Right renal cortex interstitium (tissue), 3 donors: ENCODE measurements around the gene ZBTB3. TPM values are rescaled to one million over a fixed set of nuclear protein-coding genes. Genes with fewer than 3 reads are reported as not detected.
"Not testable (repeated sequence)": the region's sequence is repeated elsewhere in the genome, so short reads cannot be mapped to it uniquely, and the experiment has no call there.

Experiments used
- DNase-seq, 3 donors: peaks; one replicate each; pipeline ENCODE4 v3.0.0-alpha.2; 2013; ENCODE audit warnings: low read depth in 3 of 3, low spot score in 2 of 3
- polyA plus RNA-seq, 3 donors: library from polyadenylated mRNA; unstranded; fragments of 120-200 nt; gene quantifications; one replicate each; pipeline ENCODE4 v1.2.1, GENCODE V29; 2013; ENCODE audit not compliant: insufficient read length in 3 of 3

ZBTB3 gene
- polyA plus RNA-seq, 3 donors = 6.8 to 9.1 (median 7.0) TPM

GRCh38 chr11:62716816-62717215 lies 37.1 kb downstream of the ZBTB3 start:
- DNase-seq = no peak

DNA sequence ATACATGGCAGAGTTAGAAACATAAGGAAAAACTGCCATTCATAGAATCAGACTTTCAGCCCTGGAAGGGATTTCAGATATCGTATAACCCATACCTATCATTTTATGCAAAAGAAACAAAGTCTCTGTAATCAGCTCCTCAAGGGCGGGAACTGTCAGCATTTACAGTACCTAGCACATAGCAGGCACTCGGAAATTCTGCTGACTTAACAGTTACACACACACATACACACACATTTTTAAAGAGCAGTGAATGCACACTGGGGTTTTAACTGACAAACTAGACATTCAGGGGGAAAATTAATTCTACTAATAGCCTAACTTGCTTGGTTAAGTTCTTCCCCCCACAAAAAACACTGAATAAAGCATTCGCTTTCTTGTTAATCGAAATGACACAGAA lies 37.8 kb downstream of the ZBTB3 start:
- no peak for DNase-seq

GRCh38 chr11:62715150-62716130 lies 38.5 kb downstream of the ZBTB3 start:
- DNase-seq = no peak

DNA sequence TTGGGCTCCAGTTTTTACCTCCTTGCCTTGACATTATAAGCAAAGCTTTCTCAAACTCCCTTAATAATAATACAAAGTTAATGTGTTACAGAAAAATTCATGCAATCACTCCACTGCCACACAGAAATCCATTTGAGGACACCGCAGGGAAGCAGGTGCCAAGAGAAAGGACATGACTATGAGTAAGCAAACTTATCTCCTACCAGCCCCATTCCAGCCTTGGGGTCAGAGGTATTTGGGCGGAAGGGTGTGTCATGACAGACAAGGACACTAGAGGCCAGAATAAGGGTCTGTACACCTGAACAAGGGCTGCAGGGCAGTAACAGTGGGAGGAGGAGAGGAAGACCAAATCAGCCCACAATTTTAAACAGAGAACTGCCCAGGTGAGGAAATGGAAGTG lies 40.6 kb downstream of the ZBTB3 start:
- DNase-seq = no peak

DNA sequence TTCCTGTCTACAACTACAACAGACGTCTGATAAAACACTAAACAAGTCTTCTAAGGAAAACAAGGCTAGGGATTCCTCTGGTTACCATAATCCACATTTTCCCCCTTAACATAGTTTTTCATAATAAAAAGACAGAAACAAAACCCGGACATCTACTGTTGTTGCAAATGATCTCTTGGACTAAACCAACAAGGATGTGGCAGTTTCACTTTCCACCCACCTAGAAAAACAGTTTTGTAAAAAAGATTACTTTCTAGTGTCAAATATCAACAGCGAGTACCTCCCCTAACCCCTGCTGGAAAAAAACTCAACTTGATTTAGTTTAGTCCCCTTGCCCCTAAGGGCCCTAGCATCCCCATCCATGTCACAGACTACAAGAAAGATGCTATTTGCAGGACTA lies 41.1 kb downstream of the ZBTB3 start:
- no peak for DNase-seq

GRCh38 chr11:62712276-62712812 lies 41.6 kb downstream of the ZBTB3 start:
- DNase-seq = no peak

DNA sequence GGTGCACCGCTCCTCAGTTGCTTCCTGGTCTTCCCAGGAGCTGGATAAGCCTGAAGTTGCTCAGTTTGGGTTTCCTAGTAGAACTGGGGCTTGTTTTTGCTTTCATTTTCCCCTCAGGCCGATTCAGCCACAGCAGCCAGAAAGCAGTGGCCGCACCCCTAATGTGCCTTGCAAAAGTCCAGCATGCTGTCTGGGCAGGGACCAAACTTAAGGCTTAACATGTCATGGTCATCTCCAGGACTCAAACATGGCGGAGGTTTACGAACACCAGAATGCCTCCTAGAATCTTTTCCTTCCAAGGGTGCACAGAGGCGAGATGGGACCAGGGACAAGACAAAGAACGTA lies 44.0 kb downstream of the ZBTB3 start:
- DNase-seq = no peak

GRCh38 chr11:62709247-62710000 lies 44.5 kb downstream of the ZBTB3 start:
- DNase-seq = peak; percentile 97

- DNase-seq = no peak
Observed at GRCh38 chr11:62708793-62709192, 45.2 kb downstream of the ZBTB3 start.

GRCh38 chr11:62708392-62708791 lies 45.6 kb downstream of the ZBTB3 start:
- DNase-seq = no peak

GRCh38 chr11:62707277-62707861 lies 46.6 kb downstream of the ZBTB3 start, which contains the start of the genes BSCL2 and GNG3:
TSS of gene BSCL2 (minus strand) at chr11:62707424. CDS start at chr11:62707195, 229 bp downstream.
TSS of gene GNG3 (plus strand) at chr11:62707676. CDS start at chr11:62708296, 620 bp downstream.
- peak in 1 of 3 donors; percentile 75 for DNase-seq

DNA sequence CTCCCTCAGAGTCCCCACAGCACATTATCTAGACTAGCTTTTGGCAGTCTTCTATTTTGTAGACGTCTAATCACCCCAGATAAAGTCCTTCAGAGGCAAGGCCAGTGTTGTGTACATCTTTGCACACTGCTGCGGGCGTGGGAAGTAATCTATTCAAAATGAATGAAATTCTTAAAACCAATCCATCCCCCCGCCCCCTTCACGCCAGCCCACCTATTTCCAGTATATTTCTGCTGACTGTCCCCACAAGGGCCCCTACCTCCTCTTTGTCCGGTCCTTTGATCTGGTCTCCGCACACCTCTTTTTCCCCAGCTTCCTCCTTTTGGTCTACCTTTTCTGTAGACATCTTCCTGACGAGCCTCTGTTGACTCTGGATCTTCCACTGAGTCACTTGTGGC lies 47.1 kb downstream of the ZBTB3 start:
- DNase-seq = no peak

DNA sequence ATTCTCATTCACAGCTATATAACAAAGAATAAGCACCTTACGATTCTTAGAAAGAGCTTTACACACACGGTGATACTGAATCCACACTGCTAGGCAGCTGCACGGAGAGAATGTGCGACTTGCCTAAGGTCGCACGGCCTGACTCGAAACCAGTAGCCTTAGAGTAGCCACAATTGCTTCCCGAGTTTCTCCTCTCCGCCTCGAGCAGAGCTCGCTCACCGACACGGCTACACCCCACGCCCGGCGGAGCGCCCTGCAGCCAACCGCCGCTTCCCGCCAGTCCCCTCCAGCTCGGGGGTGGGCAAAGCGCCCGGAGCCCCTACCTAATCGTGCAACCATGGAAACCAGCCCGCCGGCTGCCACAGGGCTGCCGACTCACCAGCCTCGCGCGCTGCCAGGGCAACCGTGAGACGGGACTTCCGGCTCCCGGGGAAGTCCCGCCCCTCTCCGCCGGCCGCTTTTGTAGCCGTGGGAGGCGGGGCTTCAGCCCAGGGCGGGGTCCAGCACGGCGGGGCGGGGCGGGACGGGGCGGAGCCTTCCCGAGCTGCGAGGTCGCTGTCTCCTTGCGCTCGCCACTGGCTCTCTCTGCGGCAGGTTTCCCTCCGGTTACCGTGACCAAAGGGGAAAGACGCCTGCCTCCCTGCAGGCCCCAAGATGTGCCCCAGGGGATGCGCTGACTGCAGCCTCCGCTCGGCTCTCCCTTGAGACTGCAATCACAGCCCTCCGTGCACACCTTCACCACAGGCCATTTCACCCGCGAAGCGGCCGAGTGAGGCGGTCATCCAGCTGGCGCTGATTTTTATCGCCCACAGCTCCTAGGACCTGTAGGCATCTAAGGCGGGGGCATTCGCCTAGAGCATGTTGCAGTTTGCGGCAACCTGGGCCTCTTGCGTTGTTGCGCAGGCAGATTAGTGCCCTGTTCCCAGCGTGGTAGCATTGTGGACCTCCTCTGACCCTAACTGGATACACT lies 47.8 kb downstream of the ZBTB3 start:
- peak in 2 of 3 donors; percentile 82 to 86 for DNase-seq

DNA sequence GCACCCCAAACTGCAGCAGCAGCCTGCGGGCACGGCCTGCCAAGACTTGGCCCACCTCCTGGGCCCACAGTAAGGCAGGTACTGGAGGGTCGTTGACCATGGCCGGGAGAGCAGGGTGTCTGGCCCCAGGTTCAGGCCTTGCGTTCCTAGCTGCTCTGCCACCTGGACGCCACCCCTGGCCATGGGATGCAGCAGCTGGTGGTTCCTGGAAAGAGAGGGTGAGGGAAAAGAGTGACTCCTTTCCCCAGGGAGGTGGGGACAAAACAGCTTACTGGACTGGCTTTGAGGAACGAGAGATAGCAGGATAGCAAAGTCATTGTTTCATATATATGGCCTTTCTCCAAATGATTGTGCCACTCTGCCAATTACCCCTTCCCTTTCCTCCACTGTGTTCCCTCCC lies 48.5 kb downstream of the ZBTB3 start:
- DNase-seq = no peak

DNA sequence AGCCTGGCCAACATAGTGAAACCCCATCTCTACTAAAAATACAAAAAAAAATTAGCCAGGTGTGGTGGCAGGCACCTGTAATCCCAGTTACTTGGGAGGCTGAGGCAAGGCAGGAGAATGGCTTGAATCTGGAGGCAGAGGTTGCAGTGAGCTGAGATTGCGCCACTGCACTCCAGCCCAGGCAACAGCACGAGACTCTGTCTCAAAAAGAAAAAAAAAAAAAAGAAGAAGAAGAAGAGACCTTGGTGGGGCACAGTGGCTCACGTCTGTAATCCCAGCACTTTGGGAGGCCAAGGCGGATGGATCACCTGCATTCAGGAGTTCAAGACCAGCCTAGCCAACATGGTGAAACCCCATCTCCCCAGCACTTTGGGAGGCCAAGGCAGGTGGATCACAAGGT lies 50.0 kb downstream of the ZBTB3 start:
- DNase-seq = not testable (repeated sequence)

- DNase-seq = no peak
Observed at GRCh38 chr11:62702246-62702645, 51.7 kb downstream of the ZBTB3 start.
